HG02973 (cell line): ENCODE measurements around the gene NUTF2.

ENCODE experiments used
- ATAC-seq: cut with Tn5 transposase; IDR thresholded peaks from one replicate; pipeline ENCODE4 v1.9.1; 2021; ENCODE audit warnings: moderate library complexity; ENCODE audit not compliant: unreplicated experiment

Gene NUTF2

DNA sequence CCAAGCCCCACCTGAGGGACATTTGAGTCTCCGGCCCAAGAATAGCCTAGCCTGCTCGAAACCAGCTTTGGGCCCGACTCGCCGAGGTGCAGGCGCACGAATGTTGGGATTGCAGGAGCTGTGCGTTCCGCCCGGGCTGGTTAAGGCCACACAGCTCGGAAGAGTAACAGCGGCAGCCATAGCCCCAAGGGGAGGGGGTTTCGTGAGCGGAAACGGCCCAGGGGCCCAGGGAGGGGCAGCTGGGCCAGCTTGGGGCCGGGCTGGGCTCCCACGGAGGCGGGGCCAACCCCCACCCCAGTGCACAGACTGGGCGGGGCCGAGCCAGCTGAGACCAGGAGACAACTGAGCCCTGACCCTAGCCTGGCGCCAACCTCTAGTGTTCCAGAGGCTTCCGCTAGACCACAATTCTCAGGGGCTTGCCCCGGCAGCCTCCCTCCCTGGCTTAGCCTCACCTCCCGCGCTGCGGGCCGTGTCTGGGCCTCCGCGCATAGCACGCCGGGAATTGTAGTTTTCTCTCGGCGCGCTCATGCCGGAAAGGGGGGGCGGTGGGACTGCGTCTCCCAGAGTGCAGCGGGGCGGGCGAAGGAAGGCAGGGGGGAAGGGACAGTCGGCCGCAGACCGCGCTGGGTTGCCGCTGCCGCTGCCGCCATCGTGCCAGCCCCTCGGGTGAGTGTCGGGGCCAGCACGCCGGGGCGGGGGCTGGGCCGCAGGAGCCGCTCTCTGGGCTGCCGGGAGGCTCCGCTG lies at the start of gene NUTF2:
NUTF2 (plus strand) TSS at position 614 of the 744 bp plus-strand sequence. CDS start 18,198 bp downstream, outside the sequence.
- ATAC-seq, result peak; percentile 49

DNA sequence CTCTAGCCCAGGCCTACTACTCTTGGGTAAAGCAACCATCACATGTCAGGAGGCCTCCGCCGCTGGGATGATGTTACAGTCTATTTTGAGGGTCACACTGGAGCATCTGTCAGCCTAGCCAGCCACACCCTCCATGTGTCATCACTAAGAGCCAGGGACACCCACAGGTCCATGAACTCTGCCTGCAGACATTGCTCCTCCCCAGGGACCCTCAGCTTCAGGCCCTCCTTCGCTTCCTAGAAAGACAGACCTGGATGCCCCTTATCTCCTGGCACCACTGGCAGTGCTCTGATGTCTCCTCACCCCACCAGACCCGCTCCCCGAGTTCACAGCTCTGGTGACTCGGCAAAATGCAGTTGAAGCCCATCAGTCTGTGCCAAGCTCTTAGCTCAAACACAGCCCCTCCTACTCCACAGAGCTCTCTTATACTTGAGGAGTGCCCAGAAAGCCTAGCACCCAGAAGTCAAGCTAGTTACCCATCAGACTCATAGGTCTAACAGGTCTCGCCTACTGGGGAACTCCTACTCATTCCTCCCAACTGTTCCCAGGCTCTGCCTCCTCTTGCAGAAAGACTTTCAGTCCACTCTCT lies 46.3 kb upstream of the NUTF2 start:
- no peak for ATAC-seq

DNA sequence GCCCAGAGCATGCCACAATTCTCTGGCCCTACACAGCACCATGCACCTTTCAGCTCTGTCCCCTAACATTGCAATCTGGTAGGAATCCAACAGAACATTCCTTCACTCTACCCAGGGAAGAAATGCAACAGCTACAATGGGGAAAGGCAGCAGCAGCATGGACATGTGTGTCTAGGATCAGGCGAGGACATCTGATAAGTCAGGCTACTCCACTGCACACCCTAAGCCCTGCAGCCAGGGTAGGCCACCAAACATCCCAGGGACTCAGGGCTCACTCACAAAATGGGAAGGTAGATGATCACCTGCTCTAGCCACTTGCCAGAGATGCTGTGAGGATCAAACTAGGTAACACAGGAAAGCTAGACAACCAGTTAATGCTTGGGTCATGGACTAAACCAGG lies 45.5 kb upstream of the NUTF2 start:
- no peak for ATAC-seq

DNA sequence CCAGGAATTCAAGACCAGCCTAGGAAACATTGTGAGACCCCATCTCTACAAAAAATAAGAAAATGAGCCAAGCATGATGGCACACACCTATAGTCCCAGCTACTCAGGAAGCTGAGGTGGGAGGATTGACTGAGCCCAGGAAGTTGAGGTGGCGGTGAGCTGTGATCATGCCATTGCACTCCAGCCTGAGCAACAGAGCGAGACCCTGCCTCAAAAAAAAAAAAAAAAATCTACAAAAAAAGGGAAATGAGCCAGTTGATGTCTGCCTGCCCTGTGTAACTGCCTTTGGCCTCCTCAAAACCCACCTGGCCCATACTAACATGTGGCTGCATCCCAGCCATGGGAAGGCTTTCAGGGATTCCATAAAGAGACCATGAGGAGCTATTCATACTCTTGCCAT lies 44.9 kb upstream of the NUTF2 start:
- no peak for ATAC-seq

DNA sequence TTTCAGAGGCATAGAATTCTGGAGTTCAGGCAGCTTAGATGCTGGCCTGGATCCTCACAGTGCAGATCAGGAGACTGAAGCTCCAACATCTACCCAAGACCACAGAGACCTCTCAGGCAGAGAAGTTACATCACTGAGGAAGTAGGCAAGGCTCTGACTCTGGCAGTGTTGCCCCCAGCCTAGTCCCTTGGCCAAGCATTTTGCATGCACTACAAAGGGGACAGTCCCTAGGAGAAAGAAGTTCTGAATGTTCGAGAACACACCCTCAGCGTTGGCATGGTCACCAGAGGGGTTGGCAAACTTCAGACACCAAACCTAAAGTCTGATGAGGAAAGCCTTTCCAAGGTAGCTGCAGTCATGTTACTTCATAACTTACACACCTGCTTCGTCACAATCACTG lies 42.8 kb upstream of the NUTF2 start:
- no peak for ATAC-seq

DNA sequence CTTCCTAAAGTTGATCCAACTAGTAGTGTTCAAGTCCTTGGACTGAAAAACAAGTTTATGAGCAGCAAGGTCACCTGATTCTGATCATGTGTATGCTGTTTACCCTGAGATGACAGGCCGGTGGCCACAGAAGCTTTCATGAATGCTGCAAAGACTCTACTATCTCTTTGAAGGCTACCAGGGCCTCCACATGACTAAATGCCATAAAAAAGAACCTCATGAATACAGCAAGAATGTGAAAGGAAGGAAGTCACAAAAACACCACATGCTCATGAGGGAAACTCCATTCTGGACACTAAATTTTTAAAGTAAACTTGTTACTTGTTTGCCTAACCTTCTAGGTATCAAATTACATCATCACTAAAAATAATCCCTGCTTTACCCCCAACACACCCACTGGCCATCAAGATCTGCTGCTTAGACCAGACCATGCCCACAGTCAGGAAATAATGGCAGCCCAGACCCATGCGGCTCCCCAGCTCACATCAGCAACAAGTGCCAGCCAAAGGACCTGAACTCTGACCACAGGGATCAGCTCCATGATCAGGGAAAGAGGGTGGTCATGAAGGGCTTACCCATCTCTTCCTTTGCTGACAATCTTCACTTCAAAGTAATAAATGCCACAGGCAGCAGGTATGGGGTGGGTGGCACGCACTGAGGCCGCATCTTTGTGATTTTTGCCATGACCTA lies 41.7 kb upstream of the NUTF2 start:
- ATAC-seq, result no peak

DNA sequence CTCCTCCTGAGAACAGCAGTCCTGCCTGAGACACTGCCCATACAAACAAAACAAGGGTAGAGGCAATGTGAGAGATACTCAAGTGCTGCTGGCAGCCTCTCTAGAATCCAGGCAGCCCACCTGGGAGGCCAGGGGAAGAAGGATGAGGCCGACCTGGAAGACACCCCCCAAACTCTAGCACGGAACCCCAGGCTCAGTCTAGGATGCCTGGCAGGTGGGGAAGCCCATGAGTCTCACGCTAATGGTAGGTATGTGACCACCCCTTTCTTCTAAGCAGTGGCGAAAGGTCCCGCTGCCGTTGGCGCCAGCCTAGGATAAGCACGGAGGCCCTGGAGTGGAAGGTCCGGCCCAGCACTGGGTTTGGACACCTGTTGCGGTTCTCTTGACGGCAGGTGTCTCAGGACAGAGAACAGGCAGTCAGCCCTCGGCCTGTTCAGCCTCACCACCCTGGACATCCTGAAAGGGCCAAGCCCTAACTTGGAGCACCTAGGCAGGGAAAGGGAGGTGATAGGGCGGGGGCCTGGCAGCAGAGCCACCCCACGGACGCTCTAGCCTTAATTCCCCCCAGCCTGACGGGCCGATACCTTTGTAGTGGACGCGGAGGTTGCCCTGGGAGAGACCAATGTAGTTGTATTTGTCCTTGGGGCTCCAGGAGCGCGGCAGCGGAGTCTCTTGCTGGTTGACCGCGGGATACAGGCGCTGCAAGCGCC lies 40.9 kb upstream of the NUTF2 start:
- ATAC-seq, result peak; percentile 1

DNA sequence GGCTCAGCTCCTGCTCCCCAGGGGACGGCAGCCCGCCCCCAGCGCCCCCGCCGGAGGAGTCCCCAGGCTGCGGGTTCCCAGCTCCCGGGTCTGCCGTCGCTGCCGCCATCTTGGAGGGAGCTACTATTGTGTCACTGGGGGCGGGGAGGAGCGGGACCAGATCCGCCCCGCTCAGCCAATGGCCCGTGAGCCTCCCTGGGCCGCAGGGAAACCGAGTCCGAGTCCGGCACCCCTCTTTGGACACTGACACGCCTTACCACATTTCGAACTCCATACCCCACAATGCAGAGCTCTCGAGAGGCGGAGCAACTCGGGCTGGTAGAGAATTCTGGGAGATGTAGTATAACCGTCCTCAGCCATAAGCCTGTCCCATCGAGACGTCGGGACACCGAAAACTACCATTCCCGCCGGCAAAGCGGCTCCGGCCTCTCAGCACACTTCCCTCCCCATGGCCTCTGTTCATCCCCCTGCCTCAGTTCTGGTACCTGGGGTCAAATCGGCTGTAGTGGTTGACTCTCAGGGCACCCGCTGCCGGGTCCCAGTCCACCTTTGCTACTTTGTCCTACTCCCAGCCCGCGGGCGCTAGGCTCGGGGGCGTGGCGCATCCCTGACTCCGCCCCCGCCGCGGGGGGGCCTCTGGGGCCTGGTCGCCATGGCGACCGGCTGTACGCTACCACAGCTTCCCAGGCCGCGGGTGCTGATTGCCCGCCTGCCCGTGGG lies 40.1 kb upstream of the NUTF2 start, which contains the start of the genes RANBP10 and TSNAXIP1:
RANBP10 (minus strand) TSS at position 133 of the 720 bp plus-strand sequence; CDS start at position 109, 24 bp downstream.
TSNAXIP1 (plus strand) TSS at position 462 of the 720 bp plus-strand sequence. CDS start 261 bp downstream, outside the sequence.
- peak; percentile 85 for ATAC-seq

DNA sequence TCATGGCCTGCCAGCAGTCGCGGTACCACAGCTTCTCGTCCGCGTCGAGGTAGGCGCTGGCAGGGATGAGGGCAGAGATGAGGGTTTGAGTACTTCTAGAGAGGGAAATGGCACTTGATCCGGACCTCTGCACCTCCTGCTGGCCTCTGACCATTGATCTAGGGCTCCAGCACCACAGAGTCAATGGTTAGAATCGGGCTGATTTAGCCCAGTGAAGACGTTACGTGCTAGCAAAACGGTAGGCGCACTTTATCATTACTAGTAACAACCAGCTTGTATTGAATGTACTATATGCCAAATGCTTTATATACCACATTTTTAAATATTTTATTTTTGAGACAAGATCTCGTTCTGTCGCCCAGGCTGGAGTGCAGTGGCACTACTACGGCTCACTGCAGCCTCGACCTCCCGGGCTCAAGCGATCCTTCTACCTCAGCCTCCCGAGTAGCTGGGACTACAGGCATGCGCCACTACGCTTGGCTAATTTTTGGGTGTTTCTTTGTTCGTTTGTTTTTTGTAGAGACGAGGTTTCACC lies 39.5 kb upstream of the NUTF2 start:
- no peak for ATAC-seq

DNA sequence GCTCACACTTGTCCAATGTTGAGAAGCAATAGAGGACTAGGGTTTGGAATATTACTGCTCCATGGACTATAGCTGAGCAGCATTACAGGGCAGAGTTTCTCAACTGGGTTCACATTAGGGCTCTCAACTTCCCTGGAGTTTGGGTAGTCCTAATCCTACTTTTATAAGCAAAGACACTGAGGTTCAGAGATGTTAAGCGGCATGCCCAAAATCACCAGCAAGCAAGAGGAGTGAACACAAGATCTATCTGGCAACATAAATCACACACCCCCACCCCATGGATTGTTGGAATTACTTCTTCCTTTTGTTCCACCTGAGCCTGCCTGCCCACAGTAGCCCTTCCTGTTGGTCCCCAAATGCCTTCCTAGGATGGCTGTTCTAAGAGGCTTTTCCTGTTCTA lies 34.8 kb upstream of the NUTF2 start:
- ATAC-seq, result no peak

DNA sequence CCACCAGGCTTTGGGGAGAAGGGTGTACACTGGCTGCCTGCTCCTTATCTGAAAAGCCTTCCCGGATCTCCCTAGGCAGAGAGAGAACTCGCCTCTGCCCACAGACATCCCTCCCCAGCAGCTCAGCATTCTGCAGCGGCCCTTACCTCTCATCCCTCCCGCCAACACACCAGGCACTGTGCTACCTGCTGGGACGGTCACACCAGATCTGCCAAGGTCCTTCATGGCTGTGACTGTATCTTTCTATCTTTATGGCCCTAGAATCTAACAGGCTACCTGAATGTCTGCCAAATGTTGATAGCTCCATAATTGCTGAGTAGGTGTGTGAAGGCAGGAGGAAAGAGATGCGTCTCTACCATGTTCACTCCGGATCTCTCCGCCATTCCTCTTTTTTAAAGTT lies 32.2 kb upstream of the NUTF2 start:
- no peak for ATAC-seq

DNA sequence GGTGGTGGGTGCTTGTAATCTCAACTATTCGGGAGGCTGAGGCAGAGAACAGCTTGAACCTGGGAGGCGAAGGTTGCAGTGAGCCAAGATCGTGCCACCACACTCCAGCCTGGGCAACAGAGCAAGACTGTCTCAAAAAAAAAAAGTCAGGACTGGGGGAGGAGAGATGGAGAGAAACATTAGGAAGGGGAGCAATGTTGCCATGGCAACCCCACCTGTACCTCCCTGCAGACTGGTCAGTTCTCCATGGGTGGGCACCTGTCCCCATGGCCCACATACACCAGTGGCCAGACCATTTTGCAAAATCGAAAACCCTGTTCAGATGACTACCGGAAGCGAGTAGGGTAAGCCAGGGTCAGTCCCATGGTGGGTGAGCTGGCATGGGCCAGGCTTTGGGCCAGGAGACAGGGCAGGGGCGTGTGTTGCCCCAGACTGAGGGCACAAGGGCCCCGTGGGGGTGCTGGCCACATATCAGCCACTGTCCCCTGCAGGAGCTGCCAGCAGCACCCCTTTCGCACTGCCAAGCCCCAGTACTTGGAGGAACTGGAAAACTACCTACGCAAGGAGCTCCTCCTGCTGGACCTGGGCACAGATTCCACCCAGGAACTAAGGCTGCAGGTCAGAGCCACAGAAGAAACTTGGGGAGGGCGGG lies 26.0 kb upstream of the NUTF2 start:
- ATAC-seq, result no peak

DNA sequence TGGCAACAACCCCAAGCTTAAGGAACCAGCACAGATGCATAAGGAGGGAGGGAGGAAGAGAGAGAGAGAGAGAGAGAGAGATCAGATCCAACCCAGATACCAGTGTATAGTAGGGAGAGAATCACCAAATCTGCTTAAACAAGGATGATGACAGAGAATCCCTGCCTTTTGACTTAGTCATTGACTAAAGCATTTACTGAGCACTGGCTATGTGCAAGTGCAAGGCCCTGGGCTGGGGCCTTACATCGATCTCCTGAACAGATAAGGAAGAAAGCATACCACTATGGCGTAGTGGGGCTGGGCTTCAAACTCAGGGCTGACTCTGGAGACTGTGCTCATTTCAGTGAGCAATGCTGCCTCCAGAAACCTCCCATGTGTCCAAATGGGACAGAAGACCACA lies 24.2 kb upstream of the NUTF2 start:
- no peak for ATAC-seq

DNA sequence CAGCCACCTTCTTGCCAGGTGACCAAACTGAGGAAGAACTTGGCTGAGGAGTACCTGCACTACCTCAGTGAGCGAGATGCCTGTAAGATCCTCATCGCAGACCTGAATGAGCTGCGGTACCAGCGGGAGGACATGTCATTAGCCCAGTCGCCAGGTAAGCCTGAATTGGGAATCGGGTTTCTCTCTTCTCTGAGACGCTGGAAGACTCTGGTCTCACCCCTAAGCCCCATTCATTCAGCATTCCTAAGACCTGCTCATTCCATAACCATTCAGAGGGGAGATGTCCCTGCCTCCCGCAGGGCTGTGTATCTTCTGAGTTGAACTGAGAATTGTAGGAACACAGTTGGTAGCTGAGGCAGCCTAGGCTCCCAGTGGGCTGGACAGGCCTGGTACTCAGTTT lies 21.6 kb upstream of the NUTF2 start:
- no peak for ATAC-seq

DNA sequence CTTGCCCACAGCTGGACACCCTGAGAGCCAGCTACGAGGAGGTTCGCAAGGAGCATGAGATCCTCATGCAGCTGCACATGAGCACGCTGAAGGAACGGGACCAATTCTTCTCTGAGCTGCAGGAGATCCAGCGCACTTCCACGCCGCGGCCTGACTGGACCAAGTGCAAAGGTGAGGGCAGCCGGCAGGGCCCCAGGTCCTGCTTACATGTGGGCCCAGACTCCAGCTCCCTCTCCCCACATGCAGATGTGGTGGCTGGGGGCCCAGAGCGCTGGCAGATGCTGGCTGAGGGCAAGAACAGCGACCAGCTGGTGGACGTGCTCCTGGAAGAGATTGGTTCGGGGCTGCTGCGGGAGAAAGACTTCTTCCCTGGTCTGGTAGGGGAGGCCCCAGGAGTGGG lies 20.8 kb upstream of the NUTF2 start:
- no peak for ATAC-seq

DNA sequence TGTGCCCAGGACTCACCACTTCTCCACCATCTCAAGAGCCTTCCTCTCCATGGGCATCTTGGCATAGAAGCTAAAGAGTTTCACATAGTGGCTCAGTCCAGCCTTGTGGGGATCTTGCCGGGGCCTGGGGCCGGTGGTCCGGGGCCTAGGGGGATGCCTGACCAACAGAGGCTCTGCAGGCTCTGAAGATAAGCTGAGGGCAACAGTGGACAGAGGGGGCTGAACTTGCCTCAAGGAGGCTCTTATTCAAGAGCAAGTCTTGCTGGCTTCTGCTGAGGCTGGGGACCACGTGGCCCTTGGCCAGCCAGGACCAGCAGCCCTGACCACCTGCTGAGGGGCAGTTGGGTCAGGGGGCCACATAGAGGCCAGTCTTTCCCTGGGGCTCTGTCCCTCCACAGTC lies 18.1 kb upstream of the NUTF2 start:
- ATAC-seq, result no peak

DNA sequence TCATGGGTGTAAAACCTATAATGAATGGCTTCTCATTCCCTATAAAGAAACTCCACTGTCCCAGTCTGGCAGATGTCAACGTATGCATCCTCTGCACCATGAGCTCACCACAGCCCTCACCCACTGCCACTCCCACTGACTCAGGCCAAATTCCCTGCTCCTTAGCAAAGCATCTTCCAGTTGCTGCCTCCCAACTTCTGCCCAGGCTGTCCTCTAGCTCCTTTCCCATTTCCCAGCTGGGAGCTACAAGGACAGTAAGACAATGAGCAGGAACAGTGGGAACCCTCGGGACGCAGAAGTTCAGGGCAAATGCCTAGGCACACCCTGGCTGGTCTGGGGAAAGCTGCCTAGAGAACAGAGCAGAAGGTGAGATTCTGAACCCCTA lies 13.7 kb upstream of the NUTF2 start:
- ATAC-seq, result no peak

DNA sequence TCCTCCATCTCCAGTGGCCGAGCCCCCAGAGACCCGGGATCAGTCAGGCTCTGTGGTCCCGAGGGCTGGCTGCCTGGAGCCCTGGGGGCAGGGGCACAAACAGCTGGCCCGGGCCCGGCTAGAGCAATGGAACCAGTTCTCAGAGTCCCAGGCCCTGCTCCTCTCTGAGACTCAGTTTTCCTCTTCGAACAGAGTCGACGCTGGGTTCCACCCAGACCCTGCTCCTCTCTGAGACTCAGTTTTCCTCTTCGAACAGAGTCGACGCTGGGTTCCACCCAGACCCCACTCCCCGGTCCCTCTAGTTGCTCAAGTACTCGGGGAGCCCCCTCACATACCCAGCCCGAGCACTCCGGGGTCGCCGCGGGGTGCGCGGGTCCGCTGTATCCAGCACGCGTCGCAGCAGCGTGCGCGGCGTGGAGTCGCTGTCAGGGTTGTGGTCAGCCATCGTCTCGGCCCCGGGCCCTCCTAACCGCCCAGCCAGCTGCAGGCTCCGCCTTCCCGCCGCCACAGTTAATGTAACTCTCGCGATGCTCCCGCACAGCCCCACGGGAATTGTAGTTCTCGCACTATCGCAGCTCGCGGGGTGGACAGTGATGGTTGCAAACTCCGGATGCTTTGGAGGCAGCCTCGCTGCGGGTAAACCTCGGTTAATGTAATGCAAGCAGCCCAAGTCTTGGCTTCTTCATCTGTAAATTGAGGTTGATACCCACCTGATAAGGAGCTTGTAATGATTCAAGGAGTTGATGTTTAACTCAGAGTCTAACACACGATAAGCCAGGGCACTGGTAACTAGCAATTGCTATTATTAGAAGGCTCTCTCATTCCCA lies 13.1 kb upstream of the NUTF2 start:
- peak; percentile 89 for ATAC-seq

DNA sequence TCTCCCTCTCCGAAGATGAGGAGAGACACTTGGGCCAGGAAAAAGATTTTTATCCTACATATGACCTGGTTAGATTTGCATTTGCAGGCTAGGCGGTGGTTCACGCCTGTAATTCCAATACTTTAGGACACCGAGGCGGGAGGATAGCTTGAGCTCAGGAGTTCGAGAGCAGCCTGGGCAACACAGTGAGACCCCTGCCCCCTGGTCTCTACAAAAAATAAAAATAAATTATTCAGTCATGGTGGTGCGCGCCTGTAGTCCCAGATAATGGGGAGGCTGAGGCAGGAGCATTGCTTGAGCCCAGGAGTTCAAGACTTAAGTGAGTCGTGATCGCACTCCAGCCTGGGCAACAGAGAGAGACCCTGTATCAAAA lies 12.5 kb upstream of the NUTF2 start:
- ATAC-seq, result no peak
